HG02678 (cell line): ENCODE results near the gene ATF5.
A peak's percentile ranks its signal among the peaks of the same experiment; 100 is the strongest.
"Not testable (repeated sequence)": the region's sequence is repeated elsewhere in the genome, so short reads cannot be mapped to it uniquely, and the experiment has no call there.

ENCODE experiments used
- ATAC-seq: cut with Tn5 transposase; IDR thresholded peaks from one replicate; pipeline ENCODE4 v1.9.1; 2021; ENCODE audit warnings: mild to moderate bottlenecking, moderate library complexity; ENCODE audit not compliant: unreplicated experiment

Gene ATF5

DNA sequence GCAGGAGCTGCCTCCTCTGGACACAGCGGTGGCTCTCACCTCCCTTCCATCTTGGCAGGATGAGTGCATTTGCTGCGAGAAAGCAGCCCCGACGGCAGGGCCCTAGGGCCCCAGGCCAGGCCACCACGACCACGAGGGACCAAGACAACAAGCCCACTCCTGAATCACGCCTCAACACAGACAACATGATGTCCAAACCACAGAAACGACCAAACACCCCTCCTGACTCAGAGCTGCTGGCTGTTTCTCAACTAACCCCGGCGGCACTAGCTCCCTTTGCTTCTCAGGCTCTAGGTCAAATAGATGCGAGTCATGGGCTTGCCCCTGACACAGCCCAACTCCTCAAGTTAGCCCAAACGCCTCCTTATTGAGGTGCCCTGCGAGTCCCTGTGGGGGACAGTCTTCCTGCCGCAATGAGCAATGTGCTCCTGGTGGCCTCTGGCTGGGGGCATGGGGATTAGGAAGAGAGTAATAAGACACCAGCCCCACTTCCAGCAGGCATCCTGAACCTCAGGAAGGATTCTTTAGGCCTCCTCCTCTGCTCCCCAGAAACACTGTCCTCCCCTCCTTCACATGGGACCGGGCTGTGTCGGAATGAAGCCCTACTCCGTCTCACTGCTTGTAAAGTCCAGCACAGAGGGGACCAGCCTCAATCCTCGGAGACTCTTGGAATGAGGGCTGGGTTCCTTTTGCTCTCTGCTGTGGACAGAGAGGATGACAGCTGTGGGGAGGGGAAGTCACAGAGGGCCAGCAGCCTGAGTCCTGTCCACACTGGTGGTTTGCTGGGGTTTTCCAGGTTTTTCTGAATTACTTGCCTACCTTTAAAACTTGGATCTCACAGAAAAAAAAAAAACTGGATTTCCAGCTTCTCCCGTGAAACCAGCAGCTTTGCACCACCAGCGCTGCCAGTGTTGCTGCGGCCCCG, 6.9 kb upstream of the ATF5 start:
- ATAC-seq = no peak

- no peak for ATAC-seq
Observed at GRCh38 chr19:49923055-49924003, 5.7 kb upstream of the ATF5 start.

DNA sequence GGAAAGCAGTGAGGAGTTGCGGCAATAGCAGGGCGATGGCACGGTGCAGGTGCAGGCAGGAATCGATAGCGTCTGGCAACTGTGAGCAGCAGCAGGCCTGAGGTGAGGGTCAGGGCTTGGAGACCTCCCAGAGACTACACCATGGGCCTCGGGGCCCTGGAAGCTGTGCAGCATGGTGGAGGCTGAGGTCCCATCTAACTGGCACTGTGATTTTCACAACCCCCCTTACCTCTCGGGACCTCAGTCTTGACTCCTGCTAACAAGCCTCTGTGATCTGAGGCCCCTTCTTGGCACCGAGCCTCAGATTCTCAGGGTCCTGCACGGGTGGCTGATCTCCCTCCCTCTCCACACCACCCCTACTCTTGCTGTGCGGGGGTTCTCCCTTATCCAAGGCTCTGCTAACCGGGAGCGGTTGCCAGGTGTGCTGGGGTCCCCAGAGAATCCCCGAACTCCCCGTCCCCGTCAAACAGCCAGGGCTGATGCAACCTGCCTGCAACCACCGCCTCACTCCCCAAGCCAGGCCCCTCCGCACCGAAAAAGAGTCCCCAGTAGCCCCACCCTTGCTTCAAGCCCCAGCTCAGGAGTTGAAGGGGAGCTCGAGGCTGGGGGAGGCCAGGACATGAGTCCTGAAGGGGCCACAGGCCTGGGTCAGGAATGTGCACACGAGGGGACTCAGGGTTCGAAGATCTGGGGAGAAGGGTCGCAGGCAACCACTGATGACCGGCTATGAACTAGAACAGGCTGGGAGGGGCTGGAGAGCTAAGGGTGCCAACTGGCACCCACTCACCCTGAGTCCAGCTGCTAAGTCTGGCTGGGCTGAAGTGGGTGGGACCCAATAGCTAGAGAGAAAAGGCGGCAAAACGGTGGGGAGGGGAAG, 4.8 kb upstream of the ATF5 start:
- ATAC-seq = no peak

DNA sequence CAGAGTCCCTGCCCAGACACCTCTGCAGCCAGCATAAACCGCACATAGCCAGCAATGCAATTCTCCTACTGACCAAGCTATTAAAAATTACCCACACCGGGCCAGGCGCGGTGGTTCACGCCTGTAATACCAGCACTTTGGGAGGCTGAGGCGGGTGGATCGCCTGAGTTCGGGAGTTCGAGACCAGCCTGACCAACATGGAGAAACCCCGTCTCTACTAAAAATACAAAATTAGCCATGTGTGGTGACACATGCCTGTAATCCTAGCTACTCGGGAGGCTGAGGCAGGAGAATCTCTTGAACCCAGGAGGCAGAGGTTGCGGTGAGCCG, 4.2 kb upstream of the ATF5 start:
- ATAC-seq = not testable (repeated sequence)

DNA sequence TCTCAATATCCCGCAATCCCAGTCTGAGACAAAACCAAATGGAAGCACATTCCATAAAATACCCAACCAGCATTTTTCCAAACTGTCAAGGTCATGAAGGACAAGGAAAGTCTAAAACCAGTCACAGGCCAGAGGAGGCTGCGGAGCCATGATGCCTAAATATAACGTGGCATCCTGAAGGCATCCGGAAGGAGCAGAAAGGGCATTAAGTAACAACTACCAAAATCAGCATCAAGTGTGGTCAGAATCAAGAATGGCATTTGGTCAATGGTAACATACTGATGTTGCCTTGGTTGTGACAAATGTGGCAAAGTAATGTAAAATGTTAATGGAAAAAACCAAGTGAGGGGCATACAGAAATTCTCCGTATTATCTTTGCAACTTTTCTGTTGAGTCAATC, 3.5 kb upstream of the ATF5 start:
- no peak for ATAC-seq

DNA sequence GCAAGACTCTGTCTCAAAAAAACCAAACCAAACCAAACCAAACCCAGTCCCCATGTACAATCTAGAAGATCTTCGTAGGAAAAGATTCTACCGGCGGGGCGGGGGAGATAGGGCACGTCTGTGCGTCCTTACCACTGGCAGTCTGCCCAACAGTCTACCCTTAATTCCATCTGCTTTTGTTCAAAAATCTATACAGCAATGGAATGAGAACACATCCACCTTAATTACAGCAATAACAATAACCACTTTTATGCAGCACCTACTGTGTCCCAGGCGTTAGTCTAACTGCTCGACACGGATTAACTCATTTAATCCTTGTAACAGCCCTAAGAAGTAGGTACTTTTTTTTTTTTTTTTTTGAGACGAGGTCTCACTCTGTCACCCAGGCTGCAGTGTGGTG, 2.5 kb upstream of the ATF5 start:
- ATAC-seq = no peak

DNA sequence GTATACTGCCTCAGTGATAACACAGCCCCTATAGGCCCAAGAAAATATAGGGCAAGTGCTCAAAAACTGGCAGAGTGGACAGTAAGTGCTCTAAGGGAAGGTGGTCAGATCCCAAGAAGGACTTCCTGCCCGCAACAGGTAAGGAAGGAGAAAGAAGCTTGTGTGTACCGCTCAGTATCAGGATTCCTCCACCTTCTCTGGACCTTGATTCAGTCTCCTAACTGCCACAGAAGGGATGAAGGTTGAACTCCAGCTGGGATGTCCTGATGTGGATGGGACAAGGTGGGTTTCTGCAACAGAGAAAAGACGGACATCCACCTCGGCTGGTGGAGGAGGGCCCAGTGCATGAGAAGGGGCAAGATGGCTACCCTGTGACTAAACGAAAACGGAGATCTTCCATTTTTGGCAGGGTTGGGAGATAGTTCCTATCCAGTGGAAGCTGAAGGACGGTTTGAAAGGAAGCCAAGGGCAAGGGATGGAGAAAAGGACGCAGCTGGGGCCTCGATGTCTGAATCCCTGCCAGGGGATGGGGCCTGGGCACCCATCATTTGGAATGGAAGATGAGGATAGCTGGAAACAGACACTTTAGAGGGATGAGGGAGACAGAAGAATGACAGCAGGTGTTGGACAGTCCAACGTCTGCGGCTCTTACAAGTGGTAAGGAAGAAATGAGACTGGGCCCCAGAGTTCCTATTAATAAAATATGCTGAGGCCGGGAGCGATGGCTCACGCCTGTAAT, 1.3 kb upstream of the ATF5 start:
- no peak for ATAC-seq

DNA sequence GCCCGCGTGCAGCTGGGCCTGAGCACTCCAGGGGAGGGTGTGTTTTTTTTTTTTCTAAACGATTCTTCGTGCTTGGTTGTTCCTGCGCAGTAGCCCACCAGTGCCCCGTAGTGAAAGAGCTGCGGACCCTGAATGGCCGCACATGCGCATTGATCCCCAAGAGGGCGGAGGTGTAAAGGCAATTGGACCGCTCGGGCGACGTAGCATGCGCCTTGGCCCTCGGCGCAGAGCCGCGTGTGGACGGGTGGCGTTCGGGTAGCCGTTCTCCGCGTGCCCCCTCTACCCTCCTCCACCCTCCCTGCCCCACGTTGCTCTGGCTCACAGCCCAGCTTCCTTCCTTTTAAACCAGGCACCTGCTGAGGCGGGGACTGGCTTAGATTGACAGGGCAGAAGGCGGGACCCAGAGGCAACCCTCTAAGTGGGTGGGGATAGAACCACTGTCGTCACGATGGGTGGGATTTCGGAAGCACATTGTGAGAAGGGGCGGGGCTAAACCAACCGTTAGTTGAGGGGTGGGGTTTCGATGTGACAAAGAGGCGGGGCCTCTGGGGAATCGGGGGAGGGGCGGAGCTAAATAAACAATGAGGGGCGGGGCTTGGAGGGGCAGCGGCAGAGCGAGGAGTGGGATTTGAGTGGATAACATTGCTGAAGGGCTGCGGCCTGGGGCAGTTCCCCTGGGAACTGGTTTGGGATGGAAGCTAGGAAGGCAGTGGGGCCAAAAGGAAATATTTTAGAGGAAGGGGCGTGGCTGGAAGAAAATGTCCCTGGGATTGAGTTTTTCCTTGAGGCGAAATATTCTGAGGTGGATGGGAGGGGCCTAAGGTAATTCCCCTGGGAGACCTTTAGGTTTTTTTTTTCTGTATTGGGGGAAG, 842 bp downstream of the ATF5 start:
- peak; percentile 72 for ATAC-seq

- ATAC-seq = no peak
Observed at GRCh38 chr19:49930483-49931011, 1.5 kb downstream of the ATF5 start.

GRCh38 chr19:49931293-49932040, 2.5 kb downstream of the ATF5 start:
- ATAC-seq = no peak

- no peak for ATAC-seq
Observed at GRCh38 chr19:49932041-49932451, 3.0 kb downstream of the ATF5 start.

- ATAC-seq = no peak
Observed at GRCh38 chr19:49932731-49933131, 3.7 kb downstream of the ATF5 start.

GRCh38 chr19:49933643-49934042, 4.6 kb downstream of the ATF5 start:
- ATAC-seq = no peak

DNA sequence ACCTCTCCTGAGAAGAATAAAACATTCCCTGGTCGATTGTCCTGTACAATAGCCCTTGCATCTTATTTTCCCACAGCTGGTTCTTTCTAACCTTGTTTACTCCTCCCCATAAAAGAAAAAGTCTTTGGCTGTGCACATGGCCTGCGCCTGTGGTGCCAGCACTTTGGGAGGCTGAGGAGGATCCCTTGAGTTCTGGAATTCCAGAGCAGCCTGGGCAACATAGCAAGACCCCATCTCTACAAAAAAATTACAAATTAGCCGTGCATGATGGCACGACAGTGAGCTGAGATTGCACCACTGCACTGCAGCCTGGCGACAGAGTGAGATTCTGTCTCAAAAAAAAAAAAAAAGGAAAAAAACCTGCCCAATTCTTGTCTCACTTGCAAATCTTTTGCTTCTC, 7.5 kb downstream of the ATF5 start:
- ATAC-seq = no peak

GRCh38 chr19:49937750-49938381, 8.9 kb downstream of the ATF5 start:
- no peak for ATAC-seq

GRCh38 chr19:49938662-49939061, 9.7 kb downstream of the ATF5 start:
- no peak for ATAC-seq

DNA sequence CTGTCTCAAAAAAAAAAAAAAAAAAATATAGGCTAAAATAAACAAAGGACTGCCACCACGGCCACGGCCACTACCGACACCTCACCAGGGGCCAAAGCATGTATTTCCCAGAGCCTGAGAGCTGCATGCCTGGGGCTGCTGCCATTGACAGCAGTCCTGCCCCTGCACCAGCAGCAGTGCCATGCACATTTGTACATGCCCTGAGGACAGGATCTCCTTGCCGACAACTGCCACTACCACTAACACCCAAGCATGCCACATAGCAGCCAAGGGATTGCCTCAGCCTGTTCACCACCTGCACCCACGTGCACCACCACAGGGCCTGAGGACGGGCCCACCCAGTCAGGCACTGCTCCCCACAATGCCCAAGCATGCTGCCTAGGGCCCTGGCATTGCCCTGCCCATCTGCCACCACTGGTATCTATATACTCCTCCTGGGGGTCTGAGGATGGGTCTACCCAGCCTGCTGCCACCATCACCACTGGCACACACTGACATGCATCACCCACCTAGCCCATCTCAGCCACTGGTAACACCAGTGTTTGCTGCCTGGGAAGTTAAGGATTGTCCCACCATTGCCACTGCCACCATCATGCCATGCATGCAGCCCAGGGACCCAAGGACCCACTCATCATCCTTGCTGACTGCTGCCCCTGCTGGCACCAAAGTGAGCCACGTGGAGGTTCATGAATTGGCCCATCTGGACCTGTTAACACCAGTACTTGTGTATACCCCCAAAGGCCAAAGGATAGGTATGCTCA, 10.9 kb downstream of the ATF5 start:
- ATAC-seq = no peak
